NCI-H187 treated with DMSO at 0.1 percent for 48 hours (cell line): Measurements from ENCODE around the gene DCC.
"Not testable (repeated sequence)": the region's sequence is repeated elsewhere in the genome, so short reads cannot be mapped to it uniquely, and the experiment has no call there.

Source experiments
- DNase-seq: peaks from one replicate; lab custom pipeline; 2025; lab: John Stamatoyannopoulos, UW

Gene DCC

DNA sequence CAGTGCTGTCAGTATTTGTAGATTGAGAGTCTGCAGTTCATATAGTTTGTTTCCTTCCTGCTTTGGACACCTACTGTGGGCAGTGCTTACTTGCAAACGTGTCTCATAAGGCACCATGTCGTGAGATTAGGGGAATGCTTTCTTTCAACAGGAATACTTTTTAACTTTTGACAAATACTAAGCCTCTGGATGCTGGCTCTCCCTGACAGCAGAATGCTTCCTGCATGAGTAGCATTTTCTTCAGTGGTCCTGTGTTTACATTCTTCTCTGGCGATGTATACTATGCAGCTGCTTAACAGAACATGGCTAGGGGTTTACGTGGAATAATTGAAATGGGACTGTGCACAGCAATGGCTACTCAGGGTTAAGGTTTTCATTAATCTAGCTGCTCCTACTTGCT is 1077.0 kb downstream of the DCC start:
- no peak for DNase-seq

DNA sequence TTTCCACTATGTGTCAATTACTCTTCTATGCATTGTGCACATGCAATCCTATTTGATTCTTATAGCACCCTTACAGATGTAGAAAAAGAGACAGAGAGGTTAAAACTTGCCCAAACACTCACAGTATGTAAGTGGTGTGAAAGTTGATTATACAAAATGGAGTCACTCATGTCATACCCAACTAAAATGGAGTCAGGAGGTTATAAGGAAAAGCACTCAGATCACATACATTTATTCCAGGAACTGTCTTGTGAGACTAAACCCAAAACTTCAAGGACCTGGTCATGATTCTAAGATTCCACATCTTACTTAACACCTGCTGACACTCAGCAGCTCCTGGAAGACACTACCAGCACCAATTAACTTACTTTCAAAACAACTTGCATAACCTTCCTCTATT is 1081.9 kb downstream of the DCC start:
- no peak for DNase-seq

DNA sequence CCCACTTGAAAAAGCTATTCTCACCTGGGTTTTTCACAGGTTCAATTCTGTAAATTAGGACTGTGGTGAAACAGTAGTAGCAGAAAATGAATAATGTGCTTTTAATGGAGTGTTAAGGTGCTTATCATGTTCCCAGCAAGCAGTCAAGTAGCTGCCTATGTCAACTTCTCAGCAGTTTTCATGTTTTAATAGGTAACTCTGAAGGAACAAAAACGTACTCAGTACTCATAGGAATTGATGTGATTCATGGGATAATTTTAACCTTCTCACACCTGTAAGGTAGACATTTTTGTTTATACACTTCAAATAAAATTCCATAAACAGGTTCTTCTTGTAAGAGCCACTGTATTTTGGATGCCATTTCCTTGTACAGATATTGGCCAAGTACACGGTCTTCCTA is 1082.9 kb downstream of the DCC start:
- peak; percentile 58 for DNase-seq

DNA sequence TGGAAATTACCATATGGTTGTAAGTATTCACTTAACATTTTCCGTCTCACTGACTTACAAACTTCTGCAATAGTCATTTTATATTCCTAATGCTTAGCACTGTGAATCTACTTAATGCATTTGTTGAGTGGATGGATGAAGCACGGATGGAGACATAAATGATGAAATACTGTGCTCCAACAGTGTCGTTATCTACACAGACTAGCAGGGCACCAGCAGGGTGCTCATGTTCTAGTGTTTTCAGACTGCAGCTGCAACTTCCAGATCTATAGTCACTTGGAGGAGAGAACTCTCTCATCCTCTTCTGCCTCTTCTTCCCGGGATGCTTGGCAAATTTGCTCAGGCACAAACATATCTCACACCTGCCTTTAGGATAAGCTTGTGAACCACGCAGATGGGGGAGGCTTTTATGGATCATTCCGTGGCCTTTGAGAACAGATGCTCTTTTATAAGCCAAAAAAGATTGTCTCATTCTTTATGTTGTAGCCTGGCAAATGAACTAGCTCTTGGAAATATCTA is 1086.7 kb downstream of the DCC start:
- DNase-seq: peak; percentile 3

DNA sequence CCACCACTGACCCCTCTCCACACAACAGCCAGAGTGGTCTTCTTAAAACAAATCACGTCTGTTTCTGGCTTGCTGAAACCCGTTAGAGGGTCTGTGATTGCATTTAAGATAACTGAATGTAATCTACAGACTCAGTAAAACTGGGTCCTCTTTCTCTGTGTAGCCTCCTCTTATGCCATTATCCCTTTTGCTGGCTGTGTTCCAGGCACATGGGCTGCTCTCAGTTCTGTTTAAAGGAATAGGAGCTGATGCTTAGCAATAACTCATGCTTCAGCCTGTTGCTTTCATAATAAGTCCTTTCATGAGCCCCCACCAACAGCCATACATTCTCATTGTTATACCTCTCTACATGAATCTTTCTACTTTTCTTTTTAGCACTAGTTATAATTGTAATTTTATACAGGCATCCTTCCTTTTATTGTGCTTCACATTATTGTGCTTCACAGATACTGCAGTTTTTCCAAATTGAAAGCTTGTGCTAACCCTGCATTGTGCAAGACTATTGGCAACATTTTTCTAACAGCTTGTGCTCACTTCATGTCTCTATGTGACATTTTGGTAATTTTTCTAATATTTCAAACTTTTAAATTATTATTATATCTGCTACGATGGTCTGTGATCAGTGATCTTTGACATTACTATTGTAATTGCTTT is 1101.9 kb downstream of the DCC start:
- no peak for DNase-seq

DNA sequence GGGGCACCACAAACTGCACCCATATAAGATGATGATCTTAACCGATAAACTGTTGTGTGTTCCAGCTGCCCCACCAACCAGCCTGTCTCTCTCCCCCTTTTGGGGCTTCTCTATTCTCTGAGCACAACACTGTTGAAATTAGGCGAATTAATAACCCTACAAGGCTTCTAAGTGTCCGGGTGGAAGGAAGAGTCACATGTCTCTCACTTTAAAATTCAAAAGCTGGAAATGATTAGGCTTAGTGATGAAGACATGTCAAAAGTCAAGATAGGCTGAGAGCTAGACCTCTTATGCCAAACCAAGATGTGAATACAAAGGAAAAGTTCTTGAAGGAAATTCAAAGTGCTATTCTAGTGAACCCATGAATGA is 1102.4 kb downstream of the DCC start:
- DNase-seq: no peak

DNA sequence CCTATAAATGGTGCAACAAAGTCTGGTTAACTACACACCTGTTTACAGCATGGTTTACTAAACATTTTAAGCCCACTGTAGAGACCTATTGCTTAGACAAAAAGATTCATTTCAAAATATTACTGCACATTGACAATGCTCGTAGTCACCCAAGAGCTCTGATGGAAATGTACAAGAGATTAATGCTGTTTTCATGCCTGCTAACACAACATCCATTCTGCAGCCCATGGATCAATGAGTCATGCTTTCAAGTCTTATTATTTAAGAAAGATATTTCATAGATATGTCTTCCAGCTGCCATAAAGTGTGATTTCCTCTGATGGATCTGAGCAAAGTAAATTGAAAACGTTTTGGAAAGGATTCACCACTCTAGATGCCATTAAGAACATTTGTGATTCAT is 1103.3 kb downstream of the DCC start:
- no peak for DNase-seq

DNA sequence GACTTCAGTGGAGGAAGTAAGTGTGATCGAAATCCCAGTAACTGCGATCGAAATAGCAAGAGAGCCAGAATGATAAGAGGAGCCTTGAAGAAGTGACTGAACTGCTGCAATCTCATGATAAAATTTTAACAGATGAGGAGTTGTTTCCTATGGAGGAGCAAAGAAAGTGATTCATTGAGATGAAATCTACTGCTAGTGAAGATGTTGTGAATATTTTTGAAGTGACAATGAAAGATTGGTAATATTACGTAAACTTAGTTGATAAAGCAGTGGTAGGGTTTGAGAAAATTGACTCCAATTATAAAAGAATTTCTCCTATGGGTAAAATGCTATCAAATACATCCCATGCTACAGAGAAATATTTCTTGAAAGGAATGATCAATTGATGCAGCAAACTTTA is 1103.8 kb downstream of the DCC start:
- DNase-seq: no peak

DNA sequence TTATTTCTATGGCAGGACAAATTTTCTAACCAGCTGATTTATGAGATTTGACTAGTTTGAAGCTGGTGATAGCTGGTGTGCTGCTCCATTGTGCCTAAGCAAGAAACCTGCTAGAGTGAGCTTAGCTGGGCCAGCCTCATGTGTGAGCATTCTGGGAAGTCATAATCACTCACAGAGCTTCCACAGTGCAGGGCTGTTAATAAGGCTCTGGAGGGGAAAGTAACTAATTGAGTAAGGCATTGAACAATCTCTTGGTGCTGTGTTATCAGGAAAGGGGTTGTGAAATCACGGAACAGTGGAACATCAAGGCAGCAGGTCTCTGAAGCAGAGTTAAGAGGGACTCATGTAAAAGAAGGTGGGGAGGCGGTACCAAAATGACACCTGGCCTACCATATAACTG is 1111.9 kb downstream of the DCC start:
- DNase-seq: no peak

DNA sequence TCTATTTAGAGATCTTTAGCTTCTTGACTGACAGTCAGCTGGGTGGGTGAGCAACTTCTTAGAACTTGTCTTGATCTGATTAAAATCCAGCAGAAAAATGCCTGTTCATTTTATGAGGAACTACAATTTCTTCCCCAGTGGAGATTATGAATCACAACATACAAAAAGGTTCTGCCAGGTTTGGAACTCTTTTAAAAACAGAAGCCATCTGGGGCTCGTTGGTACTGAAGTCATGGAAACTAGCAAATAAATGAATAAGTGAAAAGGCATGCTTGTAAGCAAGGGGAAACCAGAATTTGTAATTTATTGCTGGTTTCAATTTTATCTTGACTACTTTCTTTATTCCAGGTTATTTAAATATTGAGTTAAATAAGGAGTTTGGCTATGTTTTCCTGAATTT is 1117.1 kb downstream of the DCC start:
- no peak for DNase-seq

DNA sequence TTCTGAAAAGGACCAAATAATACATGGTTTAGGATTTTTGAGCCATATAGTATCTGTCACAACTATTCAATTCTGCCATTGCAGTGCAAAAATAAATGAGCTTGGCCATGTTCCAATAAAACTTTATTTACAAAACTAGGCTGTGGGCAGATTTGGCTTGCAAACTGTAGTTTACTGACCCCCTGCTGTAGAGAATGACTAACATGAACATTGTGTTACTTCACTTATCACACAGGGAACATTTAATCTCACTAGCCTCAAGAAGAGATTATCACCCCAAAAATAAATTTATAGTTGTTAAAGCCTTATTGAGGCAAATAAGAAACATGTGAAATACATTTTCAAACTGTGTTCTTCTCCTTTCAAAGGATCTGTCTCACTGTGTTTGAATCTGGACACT is 1118.3 kb downstream of the DCC start:
- no peak for DNase-seq

DNA sequence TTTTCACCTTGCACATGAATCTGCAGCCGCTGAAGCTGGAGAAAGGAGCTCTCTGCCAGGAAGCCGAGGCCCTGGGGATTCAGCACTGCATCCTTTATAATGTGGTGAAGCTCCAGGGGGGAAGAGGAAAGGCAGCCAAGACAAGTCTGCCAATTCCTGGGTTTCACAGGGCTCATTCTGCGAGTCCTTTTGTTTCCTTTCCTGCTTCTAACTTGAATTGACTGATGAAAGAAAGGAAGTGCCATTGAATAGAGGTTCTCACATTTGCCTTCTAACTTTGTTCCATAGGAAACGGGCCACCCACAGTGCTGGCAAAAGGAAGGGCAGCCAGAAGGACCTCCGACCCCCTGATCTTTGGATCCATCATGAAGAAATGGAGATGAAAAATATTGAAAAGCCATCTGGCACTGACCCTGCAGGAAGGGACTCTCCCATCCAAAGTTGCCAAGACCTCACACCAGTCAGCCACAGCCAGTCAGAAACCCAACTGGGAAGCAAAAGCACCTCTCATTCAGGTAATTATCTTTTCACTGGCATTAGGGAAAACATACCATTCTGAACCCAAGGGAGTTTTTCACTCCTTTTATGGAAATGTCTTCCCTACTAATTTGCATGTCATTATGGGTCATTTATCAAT is 1119.1 kb downstream of the DCC start:
- no peak for DNase-seq

DNA sequence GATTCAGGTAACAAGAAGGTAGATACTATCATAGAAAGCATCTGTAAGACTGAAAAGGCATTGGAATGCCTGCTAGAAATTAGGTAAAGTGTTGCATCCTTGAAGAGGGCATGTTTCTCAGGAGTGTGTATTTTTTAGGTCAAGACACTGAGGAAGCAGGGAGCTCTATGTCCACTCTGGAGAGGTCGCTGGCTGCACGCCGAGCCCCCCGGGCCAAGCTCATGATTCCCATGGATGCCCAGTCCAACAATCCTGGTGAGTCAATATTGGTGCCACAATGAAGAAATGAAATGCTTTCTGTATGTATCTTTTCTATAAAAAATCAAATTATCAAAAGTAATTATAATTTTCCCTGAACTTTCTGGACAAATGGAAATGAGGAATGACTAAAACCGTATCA is 1127.8 kb downstream of the DCC start:
- DNase-seq: no peak

DNA sequence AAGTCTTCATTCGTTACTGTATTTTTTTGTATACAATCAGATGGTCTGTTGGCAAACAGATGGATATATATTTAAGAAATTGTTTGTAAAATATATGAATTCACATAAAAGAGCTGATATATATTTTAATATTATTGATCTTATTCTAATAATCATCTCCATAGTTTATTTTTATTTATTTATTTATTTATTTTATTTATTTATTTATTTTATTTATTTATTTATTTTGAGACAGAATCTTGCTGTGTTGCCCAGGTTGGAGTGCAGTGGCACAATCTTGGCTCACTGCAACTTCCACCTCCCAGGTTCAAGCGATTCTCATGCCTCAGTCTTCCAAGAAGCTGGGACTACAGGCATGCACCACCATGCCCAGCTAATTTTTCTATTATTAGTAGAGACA is 1128.2 kb downstream of the DCC start:
- not testable (repeated sequence) for DNase-seq

DNA sequence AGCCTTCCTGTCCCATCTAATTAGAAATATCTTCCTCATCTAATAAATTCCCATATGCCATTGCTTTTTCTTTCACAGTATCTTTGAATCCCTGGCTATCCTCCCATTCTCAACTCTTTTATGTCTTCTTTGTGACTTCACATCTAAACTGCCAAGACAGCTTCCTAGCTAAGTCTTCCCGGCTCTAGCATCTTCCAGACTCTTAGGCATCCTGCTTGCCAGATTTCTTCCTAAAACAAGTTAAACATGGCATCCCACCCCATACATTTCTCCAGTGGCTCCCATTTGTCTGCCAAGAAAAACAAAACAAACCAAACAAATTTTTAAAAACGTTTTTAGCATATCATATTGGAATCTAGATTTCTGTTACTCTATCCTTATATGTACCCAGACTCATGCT is 1132.5 kb downstream of the DCC start:
- DNase-seq: no peak

DNA sequence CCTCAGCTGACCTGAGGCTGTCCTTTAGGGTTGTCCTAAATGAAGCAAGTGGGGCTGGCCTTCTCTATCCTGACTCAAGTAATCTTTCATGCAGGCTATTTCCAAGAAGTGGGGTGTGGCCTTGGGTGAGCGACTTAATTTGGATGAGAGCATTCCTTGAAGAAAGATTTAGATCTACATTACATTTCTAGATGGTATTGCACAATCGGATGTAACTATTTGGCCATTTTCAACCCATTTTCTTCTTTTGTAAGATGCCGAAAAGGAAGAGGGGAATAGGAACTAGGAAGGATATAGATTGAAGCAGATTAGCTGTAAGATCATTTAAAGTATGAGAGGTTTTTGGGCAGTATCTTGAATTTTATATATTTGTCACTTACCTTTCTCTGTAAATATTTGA is 1138.2 kb downstream of the DCC start:
- DNase-seq: no peak

DNA sequence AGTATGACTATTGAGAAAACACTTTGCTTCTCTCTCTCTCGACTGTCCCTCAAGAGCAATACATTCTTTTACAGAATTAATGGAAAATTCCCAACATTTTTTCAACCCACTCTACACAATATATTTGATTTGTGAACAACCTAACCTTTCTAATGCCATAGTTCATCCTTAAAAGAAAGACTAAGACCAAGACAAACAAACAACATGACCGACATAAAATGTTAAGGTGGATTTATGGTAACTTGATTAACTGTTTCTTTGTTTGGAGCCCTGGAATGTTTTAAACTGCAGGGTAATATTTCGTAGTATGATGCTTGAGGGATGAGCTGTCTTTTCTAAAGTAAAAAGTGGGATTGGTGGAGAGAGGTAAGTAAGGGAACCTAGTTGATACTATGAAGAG is 1146.3 kb downstream of the DCC start:
- no peak for DNase-seq

DNA sequence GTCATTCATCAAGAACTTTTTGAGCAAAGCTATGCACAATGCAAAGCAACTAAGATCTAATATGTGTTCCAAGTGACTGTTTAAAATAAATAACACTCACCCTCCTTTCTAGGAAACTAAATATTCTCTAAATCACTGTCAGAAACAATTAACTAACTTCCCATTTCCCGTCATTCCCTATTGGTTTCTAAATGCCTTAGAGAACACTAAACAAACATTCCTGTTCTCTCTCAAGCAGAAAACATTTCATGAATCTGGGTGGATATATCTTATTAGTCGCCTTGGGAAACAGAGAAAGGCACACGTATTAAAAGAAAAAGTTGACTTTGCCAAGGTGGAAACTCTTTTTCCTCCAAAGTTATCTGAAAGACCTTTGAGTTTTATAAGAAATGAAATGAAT is 1149.3 kb downstream of the DCC start:
- DNase-seq: no peak

DNA sequence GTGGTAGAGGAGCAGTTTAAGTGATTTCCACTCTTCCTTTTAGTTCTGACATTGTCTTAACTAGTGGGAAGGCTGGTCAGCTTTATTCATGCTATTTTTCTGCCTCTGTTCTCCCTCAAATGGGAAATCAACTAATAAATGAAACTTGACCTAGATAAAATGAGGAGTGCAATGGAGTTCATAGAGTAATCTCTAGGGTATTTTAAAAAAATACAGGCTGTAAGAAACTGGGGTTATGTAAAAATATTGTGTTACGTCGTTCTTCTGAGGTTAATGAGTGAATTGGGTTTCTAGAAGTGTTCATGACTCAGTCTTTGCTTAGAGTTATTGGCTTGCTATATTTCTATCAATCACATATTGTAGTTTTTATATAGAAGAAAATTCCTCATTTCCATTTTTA is 1150.0 kb downstream of the DCC start:
- no peak for DNase-seq

DNA sequence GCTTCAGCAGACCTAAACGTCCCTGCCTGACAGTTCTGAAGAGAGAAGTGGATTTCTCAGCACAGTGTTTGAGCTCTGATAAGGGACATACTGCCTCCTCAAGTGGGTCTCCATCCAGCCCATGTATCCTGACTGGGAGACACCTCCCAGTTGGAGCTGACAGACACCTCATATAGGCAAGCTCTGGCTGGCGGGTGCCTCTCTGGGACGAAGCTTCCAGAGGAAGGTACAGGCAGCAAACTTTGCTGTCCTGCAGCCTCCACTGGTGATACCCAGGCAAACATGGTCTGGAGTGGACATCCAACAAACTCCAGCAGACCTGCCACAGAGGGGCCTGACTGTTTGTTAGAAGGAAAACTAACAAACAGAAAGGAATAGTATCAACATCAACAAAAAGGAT is 1156.0 kb downstream of the DCC start:
- no peak for DNase-seq

DNA sequence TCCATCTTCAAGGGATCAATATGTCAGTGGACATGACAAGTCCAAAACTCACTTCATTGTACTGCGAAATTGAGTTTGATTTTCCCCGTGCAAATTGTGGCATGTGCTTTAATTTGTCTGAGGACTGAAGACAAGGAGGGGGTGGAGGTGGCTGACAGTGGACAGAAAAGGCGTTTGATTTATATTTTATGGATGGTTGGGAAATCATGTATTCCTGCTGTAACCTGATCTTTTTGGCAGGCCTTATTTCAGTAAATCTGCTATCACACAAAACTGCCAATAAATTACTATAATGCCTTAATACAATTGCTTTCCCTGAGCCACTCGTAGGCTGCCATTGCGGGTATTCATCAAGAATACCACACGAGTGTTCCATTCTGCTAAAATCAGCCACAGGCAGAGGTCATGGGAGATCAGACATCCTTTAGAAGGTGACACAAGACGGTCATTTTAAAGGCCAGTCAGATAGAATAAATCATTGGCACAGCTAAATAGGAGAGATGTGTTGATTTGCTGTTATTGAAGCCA is 1164.0 kb downstream of the DCC start:
- DNase-seq: no peak

DNA sequence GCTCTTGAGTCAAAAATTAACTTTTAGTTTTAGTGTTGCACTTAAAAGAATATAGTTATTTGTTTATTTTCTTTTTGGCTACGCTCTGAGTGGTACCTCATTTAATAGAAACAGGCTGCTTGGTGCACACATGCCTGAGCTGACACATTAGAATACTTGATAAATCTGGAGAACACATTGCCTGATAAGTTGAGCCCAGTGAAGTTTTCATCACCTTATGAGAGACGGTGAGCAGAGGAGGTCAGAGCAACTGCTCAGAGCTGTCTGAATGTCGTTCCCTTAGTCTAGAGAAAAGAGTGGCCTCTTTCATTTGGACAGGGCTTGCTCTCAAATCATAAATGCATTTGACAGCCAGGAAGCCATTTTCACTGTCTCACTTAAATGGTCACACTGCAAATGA is 1168.5 kb downstream of the DCC start:
- no peak for DNase-seq

DNA sequence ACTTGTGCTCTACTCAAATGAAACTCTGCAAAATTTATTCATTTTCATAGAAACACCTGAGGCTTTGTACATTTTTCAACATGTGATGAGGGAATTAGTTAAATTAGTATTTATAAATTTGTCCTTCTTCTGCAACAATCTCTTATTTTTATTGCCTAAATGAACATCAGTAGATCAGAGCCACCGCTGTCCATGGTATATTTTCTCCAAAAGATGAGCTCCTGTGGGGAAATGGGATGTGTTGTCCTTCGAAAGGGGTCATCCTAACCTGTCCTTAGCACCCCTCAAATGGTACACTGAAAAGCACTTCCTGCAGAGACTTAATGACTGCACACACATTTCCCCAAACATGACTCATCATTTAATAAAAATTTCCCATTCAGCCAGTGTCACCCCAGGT is 1169.9 kb downstream of the DCC start:
- no peak for DNase-seq

DNA sequence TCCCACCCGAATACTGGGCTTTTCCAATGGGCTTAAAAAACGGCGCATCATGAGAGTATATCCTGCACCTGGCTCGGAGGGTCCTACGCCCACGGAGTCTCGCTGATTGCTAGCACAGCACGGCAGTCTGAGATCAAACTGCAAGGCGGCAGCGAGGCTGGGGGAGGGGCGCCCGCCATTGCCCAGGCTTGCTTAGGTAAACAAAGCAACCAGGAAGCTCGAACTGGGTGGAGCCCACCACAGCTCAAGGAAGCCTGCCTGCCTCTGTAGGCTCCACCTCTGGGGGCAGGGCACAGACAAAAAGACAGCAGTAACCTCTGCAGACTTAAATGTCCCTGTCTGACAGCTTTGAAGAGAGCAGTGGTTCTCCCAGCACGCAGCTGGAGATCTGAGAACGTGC is 1171.7 kb downstream of the DCC start:
- DNase-seq: not testable (repeated sequence)
